ENCODE data around the gene THSD4.

Gene THSD4

GRCh38 chr15:71323584-71323983 lies 208.3 kb downstream of the THSD4 start:
- Histone ChIP-seq H3K4me2 (ENCODE audit: low read depth, low read length) (no peak overlapping the region), H3K79me2 (ENCODE audit: low read length) (no peaks in the 10 kb centered on the region), H3K27ac (ENCODE audit: low read length) (no peak overlapping the region), H4K20me1 (ENCODE audit: insufficient read depth, low read length) (no peaks in the 10 kb centered on the region), H3K4me3 (ENCODE audit: low read length) (no peak overlapping the region), H3K4me1 (ENCODE audit: low read length) (no peaks in the 10 kb centered on the region), H2AFZ (ENCODE audit: low read length) (no peak overlapping the region), H3K36me3 (replicated peaks; ENCODE audit: insufficient read depth, low read length) (no peaks in the 10 kb centered on the region), H3K9me3 (replicated peaks; ENCODE audit: insufficient read depth, low read length) (no peaks in the 10 kb centered on the region), H3K27me3 (replicated peaks; ENCODE audit: insufficient read depth, low read length) (no peaks in the 10 kb centered on the region), H3K9ac (ENCODE audit: low read length) (no peak overlapping the region), H3F3A (ENCODE audit: insufficient read depth, low read length) (no peaks in the 10 kb centered on the region), H3K9me2 (replicated peaks; ENCODE audit: insufficient read depth, low read length) (no peaks in the 10 kb centered on the region)
- no peak for DNase-seq
- TF ChIP-seq EZH2phosphoT487 (IDR thresholded peaks at IDR 0.05; ENCODE audit: low read length) (no peak), CTCF (IDR thresholded peaks at IDR 0.05; ENCODE audit: low read length) (no peak), EZH2 (optimal IDR thresholded peaks at IDR 0.05; ENCODE audit: low read depth, low read length) (no peak)

- DNase-seq: no peak
- H3K9ac ChIP-seq (ENCODE audit: low read length): no peak overlapping the region
- H3K27ac ChIP-seq (ENCODE audit: low read length): no peak overlapping the region
- H3K27me3 ChIP-seq (replicated peaks; ENCODE audit: insufficient read depth, low read length): no peaks in the 10 kb centered on the region
- no peaks in the 10 kb centered on the region for H3K9me3 ChIP-seq (replicated peaks; ENCODE audit: insufficient read depth, low read length)
- no peak overlapping the region for H3K4me2 ChIP-seq (ENCODE audit: low read depth, low read length)
- H3F3A ChIP-seq (ENCODE audit: insufficient read depth, low read length): no peaks in the 10 kb centered on the region
- TF ChIP-seq CTCF (IDR thresholded peaks at IDR 0.05; ENCODE audit: low read length) (no peak), EZH2 (optimal IDR thresholded peaks at IDR 0.05; ENCODE audit: low read depth, low read length) (no peak), EZH2phosphoT487 (IDR thresholded peaks at IDR 0.05; ENCODE audit: low read length) (no peak)
- H3K36me3 ChIP-seq (replicated peaks; ENCODE audit: insufficient read depth, low read length): no peaks in the 10 kb centered on the region
- no peaks in the 10 kb centered on the region for H3K4me1 ChIP-seq (ENCODE audit: low read length)
- no peaks in the 10 kb centered on the region for H4K20me1 ChIP-seq (ENCODE audit: insufficient read depth, low read length)
- no peak overlapping the region for H2AFZ ChIP-seq (ENCODE audit: low read length)
- H3K79me2 ChIP-seq (ENCODE audit: low read length): no peaks in the 10 kb centered on the region
- no peaks in the 10 kb centered on the region for H3K9me2 ChIP-seq (replicated peaks; ENCODE audit: insufficient read depth, low read length)
- H3K4me3 ChIP-seq (ENCODE audit: low read length): no peak overlapping the region
Measured at GRCh38 chr15:71325481-71325880, 210.2 kb downstream of the THSD4 start.

- DNase-seq: no peak
- no peak overlapping the region for H3K27ac ChIP-seq (ENCODE audit: low read length)
- no peaks in the 10 kb centered on the region for H3K9me3 ChIP-seq (replicated peaks; ENCODE audit: insufficient read depth, low read length)
- H2AFZ ChIP-seq (ENCODE audit: low read length): no peak overlapping the region
- H3K27me3 ChIP-seq (replicated peaks; ENCODE audit: insufficient read depth, low read length): no peaks in the 10 kb centered on the region
- no peaks in the 10 kb centered on the region for H3K4me1 ChIP-seq (ENCODE audit: low read length)
- TF ChIP-seq CTCF (IDR thresholded peaks at IDR 0.05; ENCODE audit: low read length): no peak
- no peak for TF ChIP-seq EZH2 (optimal IDR thresholded peaks at IDR 0.05; ENCODE audit: low read depth, low read length)
- no peak for TF ChIP-seq EZH2phosphoT487 (IDR thresholded peaks at IDR 0.05; ENCODE audit: low read length)
- no peaks in the 10 kb centered on the region for H3K79me2 ChIP-seq (ENCODE audit: low read length)
- H3K9me2 ChIP-seq (replicated peaks; ENCODE audit: insufficient read depth, low read length): no peaks in the 10 kb centered on the region
- H3K9ac ChIP-seq (ENCODE audit: low read length): no peak overlapping the region
- no peaks in the 10 kb centered on the region for H3F3A ChIP-seq (ENCODE audit: insufficient read depth, low read length)
- no peaks in the 10 kb centered on the region for H3K36me3 ChIP-seq (replicated peaks; ENCODE audit: insufficient read depth, low read length)
- no peak overlapping the region for H3K4me3 ChIP-seq (ENCODE audit: low read length)
- no peaks in the 10 kb centered on the region for H4K20me1 ChIP-seq (ENCODE audit: insufficient read depth, low read length)
- H3K4me2 ChIP-seq (ENCODE audit: low read depth, low read length): no peak overlapping the region
Measured at GRCh38 chr15:71328453-71328852, 213.2 kb downstream of the THSD4 start.

Data from MM.1S (cell line).